C4-2B (cell line): ENCODE data around the gene CEP72.
"Not testable (repeated sequence)": the region's sequence is repeated elsewhere in the genome, so short reads cannot be mapped to it uniquely, and the experiment has no call there.

Experiments
- ZFX ChIP-seq: fragments of 450-650 bp; IDR thresholded peaks from 2 replicates; pipeline ENCODE4 v1.6.1; 2017
- TF ChIP-seq, protein P1 (sequence below): fragments of 450-650 bp; conservative IDR thresholded peaks from 2 replicates; pipeline ENCODE4 v1.5.1; 2017; ENCODE audit warnings: mild to moderate bottlenecking

DNA sequence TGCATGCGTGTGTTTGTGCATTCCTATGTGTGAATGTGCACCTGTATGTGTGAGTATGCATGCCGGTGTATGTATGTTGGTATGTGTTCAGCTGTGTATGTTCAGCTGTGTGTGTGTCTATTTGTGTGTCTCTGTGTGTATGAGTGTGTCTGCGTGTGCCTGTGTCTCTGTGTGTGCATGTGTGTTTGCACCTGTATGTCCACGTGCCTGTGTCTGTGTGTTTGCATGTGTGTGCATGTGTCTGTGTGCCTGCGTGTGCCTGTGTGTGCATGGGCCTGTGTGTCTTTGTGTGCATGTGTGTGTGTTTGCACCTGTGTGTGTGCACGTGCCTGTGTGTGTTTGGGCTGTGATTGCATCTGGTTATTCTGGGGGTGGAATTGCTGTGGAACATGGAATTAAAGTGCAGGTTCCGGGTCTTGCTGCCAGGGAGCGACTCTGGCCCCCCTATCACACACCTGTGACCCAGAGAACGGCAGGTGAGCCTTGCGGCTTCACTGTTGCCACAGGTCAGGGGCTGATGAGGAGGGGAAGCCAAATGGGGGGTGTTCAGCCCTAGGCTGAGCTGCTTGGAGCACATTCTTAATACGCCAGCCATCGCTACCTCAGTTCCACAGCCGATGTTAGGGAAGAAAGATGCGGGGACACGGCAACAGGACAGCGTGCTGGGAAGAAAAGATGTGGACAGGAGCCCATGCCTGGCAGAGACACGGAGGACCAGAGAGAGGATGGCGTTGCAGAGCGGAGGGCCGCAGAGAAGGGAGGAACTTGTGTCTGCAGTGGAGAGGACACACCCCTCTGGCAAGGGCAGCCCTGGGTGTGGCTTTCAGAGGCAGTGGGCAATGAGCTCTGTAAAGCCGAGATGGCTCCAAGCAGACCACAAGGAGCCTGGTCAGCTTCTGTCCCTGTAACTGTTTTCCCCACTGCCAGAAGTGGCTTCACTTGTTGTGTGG, 84.9 kb downstream of the CEP72 start:
- TF ChIP-seq, protein P1, sequence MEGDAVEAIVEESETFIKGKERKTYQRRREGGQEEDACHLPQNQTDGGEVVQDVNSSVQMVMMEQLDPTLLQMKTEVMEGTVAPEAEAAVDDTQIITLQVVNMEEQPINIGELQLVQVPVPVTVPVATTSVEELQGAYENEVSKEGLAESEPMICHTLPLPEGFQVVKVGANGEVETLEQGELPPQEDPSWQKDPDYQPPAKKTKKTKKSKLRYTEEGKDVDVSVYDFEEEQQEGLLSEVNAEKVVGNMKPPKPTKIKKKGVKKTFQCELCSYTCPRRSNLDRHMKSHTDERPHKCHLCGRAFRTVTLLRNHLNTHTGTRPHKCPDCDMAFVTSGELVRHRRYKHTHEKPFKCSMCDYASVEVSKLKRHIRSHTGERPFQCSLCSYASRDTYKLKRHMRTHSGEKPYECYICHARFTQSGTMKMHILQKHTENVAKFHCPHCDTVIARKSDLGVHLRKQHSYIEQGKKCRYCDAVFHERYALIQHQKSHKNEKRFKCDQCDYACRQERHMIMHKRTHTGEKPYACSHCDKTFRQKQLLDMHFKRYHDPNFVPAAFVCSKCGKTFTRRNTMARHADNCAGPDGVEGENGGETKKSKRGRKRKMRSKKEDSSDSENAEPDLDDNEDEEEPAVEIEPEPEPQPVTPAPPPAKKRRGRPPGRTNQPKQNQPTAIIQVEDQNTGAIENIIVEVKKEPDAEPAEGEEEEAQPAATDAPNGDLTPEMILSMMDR, result not testable (repeated sequence)
- not testable (repeated sequence) for TF ChIP-seq ZFX
